ENCODE data around the gene ZFP90.
"Not testable (repeated sequence)": the region's sequence is repeated elsewhere in the genome, so short reads cannot be mapped to it uniquely, and the experiment has no call there.

ZFP90 gene

GRCh38 chr16:68519225-68519745, 19.8 kb upstream of the ZFP90 start:
- DNase-seq, result no peak

GRCh38 chr16:68520649-68521086, 18.4 kb upstream of the ZFP90 start:
- DNase-seq, result peak; percentile 69

- DNase-seq, result no peak
These were observed 14.8 kb upstream of the ZFP90 start for GRCh38 chr16:68524069-68524820.

- no peak for DNase-seq
These were observed 12.8 kb upstream of the ZFP90 start for GRCh38 chr16:68526143-68526781.

GRCh38 chr16:68526782-68527145, 12.3 kb upstream of the ZFP90 start:
- DNase-seq, result no peak

GRCh38 chr16:68528233-68528632, 10.9 kb upstream of the ZFP90 start:
- DNase-seq, result no peak

GRCh38 chr16:68528686-68529379, 10.3 kb upstream of the ZFP90 start:
- DNase-seq, result peak; percentile 73

GRCh38 chr16:68529608-68529930, 9.5 kb upstream of the ZFP90 start:
- no peak for DNase-seq

GRCh38 chr16:68529931-68530701, 9.0 kb upstream of the ZFP90 start:
- peak; percentile 79 for DNase-seq

- DNase-seq, result no peak
These were observed 5.2 kb upstream of the ZFP90 start for GRCh38 chr16:68533937-68534336.

- no peak for DNase-seq
These were observed 3.8 kb upstream of the ZFP90 start for GRCh38 chr16:68535331-68535730.

GRCh38 chr16:68539711-68540239, 684 bp downstream of the ZFP90 start:
- peak; percentile 4 for DNase-seq

- no peak for DNase-seq
These were observed 9.9 kb downstream of the ZFP90 start for GRCh38 chr16:68548947-68549346.

- DNase-seq, result no peak
These were observed 14.1 kb downstream of the ZFP90 start for GRCh38 chr16:68553186-68553585.

- DNase-seq, result not testable (repeated sequence)
These were observed 21.2 kb downstream of the ZFP90 start for GRCh38 chr16:68560341-68560740.

- no peak for DNase-seq
These were observed 24.7 kb downstream of the ZFP90 start for GRCh38 chr16:68563631-68564381.

- DNase-seq, result peak; percentile 5
These were observed 25.4 kb downstream of the ZFP90 start for GRCh38 chr16:68564382-68564985.

GRCh38 chr16:68574479-68574878, 35.4 kb downstream of the ZFP90 start:
- DNase-seq, result no peak

- DNase-seq, result no peak
These were observed 36.0 kb downstream of the ZFP90 start for GRCh38 chr16:68575082-68575481.

GRCh38 chr16:68577352-68577853, 38.3 kb downstream of the ZFP90 start:
- no peak for DNase-seq

Data from fibroblast of upper back skin (primary cell).